GM12801 (cell line): Measurements from ENCODE around the gene PICK1.

Experiments
- CTCF ChIP-seq: IDR thresholded peaks from one replicate; pipeline ENCODE4 v1.5.1; 2011; ENCODE audit warnings: control low read depth; ENCODE audit not compliant: insufficient read length; ENCODE audit errors: extremely low read depth

PICK1 gene

GRCh38 chr22:38111925-38112355 lies 54.7 kb downstream of the PICK1 start:
- TF ChIP-seq CTCF: no peak

GRCh38 chr22:38112381-38112780 lies 55.2 kb downstream of the PICK1 start:
- TF ChIP-seq CTCF: no peak

GRCh38 chr22:38114484-38115398 lies 57.5 kb downstream of the PICK1 start:
- TF ChIP-seq CTCF: no peak

- no peak for TF ChIP-seq CTCF
Measured at GRCh38 chr22:38115423-38116205, 58.4 kb downstream of the PICK1 start.

- TF ChIP-seq CTCF: no peak
Measured at GRCh38 chr22:38118182-38118581, 61.0 kb downstream of the PICK1 start.

- no peak for TF ChIP-seq CTCF
Measured at GRCh38 chr22:38120359-38121110, 63.3 kb downstream of the PICK1 start.

GRCh38 chr22:38122616-38123015 lies 65.4 kb downstream of the PICK1 start:
- TF ChIP-seq CTCF: no peak
